Loucy (cell line): ENCODE data around the gene DKKL1.
"Not testable (repeated sequence)": the region's sequence is repeated elsewhere in the genome, so short reads cannot be mapped to it uniquely, and the experiment has no call there.

Experiments
- H2AFZ ChIP-seq: fragments of 200-600 bp; sonication (generic); 2 replicates; pipeline ENCODE4 v1.6.0; 2016; ENCODE audit warnings: antibody characterized with exemption, mild to moderate bottlenecking, low read length, moderate library complexity
- H3F3A ChIP-seq: fragments of 200-600 bp; 2 replicates; pipeline ENCODE4 v1.6.0; 2016; ENCODE audit warnings: antibody characterized with exemption, low read depth, mild to moderate bottlenecking
- H3K27me3 ChIP-seq: fragments of 200-600 bp; sonication (generic); 2 replicates; pipeline ENCODE4 v1.6.1; 2014; ENCODE audit warnings: low read length, mild to moderate bottlenecking; ENCODE audit not compliant: insufficient read depth, poor library complexity, severe bottlenecking
- H3K36me3 ChIP-seq: fragments of 200-600 bp; sonication (generic); 2 replicates; pipeline ENCODE4 v1.6.1; 2016; ENCODE audit warnings: low read length; ENCODE audit not compliant: insufficient read depth
- H3K4me1 ChIP-seq: fragments of 200-600 bp; sonication (generic); 2 replicates; pipeline ENCODE4 v1.5.1; 2014; ENCODE audit warnings: low read length, mild to moderate bottlenecking; ENCODE audit not compliant: insufficient read depth, poor library complexity, severe bottlenecking
- H3K4me2 ChIP-seq: fragments of 200-600 bp; sonication (generic); 2 replicates; pipeline ENCODE4 v1.6.0; 2014; ENCODE audit warnings: antibody characterized with exemption, low read length, low read depth, mild to moderate bottlenecking; ENCODE audit not compliant: poor library complexity, severe bottlenecking
- H3K4me3 ChIP-seq: fragments of 200-600 bp; sonication (generic); 2 replicates; pipeline ENCODE4 v1.5.1; 2014; ENCODE audit warnings: low read length, mild to moderate bottlenecking, mixed read lengths; ENCODE audit not compliant: poor library complexity, severe bottlenecking
- H3K79me2 ChIP-seq: fragments of 200-600 bp; sonication (generic); 2 replicates; pipeline ENCODE4 v1.6.1; 2014; ENCODE audit warnings: low read length; ENCODE audit not compliant: insufficient read depth
- H3K9ac ChIP-seq: fragments of 200-600 bp; sonication (generic); 2 replicates; pipeline ENCODE4 v1.6.0; 2014; ENCODE audit warnings: mild to moderate bottlenecking, low read depth, low read length, moderate library complexity; ENCODE audit not compliant: poor library complexity, severe bottlenecking
- H3K9me2 ChIP-seq: fragments of 200-600 bp; sonication (generic); replicated peaks from 2 replicates; pipeline ENCODE4 v1.6.1; 2016; ENCODE audit warnings: low read depth, low read length, mixed read lengths
- H3K9me3 ChIP-seq: fragments of 200-600 bp; sonication (generic); 2 replicates; pipeline ENCODE4 v1.6.1; 2014; ENCODE audit warnings: mild to moderate bottlenecking, antibody characterized with exemption, low read length, low read depth; ENCODE audit not compliant: insufficient read depth
- H4K20me1 ChIP-seq: fragments of 200-600 bp; sonication (generic); 2 replicates; pipeline ENCODE4 v1.6.0; 2014; ENCODE audit warnings: antibody characterized with exemption, low read length, mild to moderate bottlenecking; ENCODE audit not compliant: insufficient read depth, poor library complexity, severe bottlenecking
- CTCF ChIP-seq: fragments of 200-600 bp; sonication (generic); conservative IDR thresholded peaks from 2 replicates; pipeline ENCODE4 v1.5.1; 2014; ENCODE audit warnings: mild to moderate bottlenecking, antibody characterized with exemption, low read length
- EZH2phosphoT487 ChIP-seq: fragments of 200-600 bp; IDR thresholded peaks from 2 replicates; pipeline ENCODE4 v1.6.1; 2018; ENCODE audit warnings: antibody characterized with exemption, mild to moderate bottlenecking, moderate library complexity, borderline replicate concordance

Gene DKKL1

GRCh38 chr19:49331616-49332055 lies 32.0 kb upstream of the DKKL1 start:
- Histone ChIP-seq H3K9me3 (no peaks in the 10 kb centered on the region), H4K20me1 (no peaks in the 10 kb centered on the region), H3K9ac (peak overlapping the region; percentile 18), H3F3A (no peaks in the 10 kb centered on the region), H3K4me1 (peaks cover 37% of the 10 kb centered on the region), H3K36me3 (no peaks in the 10 kb centered on the region), H2AFZ (peak overlapping the region; percentile 81), H3K9me2 (no peaks in the 10 kb centered on the region), H3K4me3 (peak overlapping the region; percentile 60), H3K79me2 (peaks cover 11% of the 10 kb centered on the region; the same call in 1 of the 2 replicates), H3K27me3 (no peaks in the 10 kb centered on the region), H3K4me2 (peak overlapping the region; percentile 59)
- TF ChIP-seq CTCF (no peak), EZH2phosphoT487 (no peak)

- H3K36me3 ChIP-seq, H3K27me3 ChIP-seq, H3K9me3 ChIP-seq, H4K20me1 ChIP-seq, H3F3A ChIP-seq, H2AFZ ChIP-seq, H3K9me2 ChIP-seq: not testable (repeated sequence)
- peaks cover 37% of the 10 kb centered on the region for H3K4me1 ChIP-seq
- H3K79me2 ChIP-seq, result peaks cover 16% of the 10 kb centered on the region; the same call in 1 of the 2 replicates
- H3K4me3 ChIP-seq, result peak overlapping the region; percentile 84
- H3K9ac ChIP-seq, result peak overlapping the region; percentile 84
- H3K4me2 ChIP-seq, result peak overlapping the region; percentile 85
Measured at GRCh38 chr19:49332691-49333417, 30.8 kb upstream of the DKKL1 start.

GRCh38 chr19:49333418-49333805 lies 30.3 kb upstream of the DKKL1 start:
- Histone ChIP-seq H3K4me3 (peak overlapping the region; percentile 84), H3K9me3 (no peaks in the 10 kb centered on the region), H3K9me2 (no peaks in the 10 kb centered on the region), H3K36me3 (no peaks in the 10 kb centered on the region), H3K9ac (peak overlapping the region; percentile 84), H3K79me2 (peaks cover 16% of the 10 kb centered on the region; the same call in 1 of the 2 replicates), H3F3A (no peaks in the 10 kb centered on the region), H4K20me1 (no peaks in the 10 kb centered on the region), H2AFZ (no peak overlapping the region), H3K4me2 (peak overlapping the region; percentile 85), H3K4me1 (peaks cover 37% of the 10 kb centered on the region), H3K27me3 (no peaks in the 10 kb centered on the region)
- TF ChIP-seq CTCF (no peak), EZH2phosphoT487 (no peak)
